ENCODE data around the gene PPFIA1.

- TF ChIP-seq POLR2AphosphoS5 (IDR thresholded peaks at IDR 0.05; ENCODE audit: low read depth) (no peak), REST (IDR thresholded peaks at IDR 0.05; ENCODE audit: insufficient replicate concordance, low read depth) (no peak)
Observed at GRCh38 chr11:70241709-70242108, 28.8 kb upstream of the PPFIA1 start.

Measured in HL-60 (cell line).